HepG2 (cell line): ENCODE measurements around the gene MITF. TPM values are rescaled to one million over a fixed set of nuclear protein-coding genes. Genes with fewer than 3 reads are reported as not detected.

Experiments
- ATAC-seq: fragments of 200-7000 bp; cut with Tn5 transposase; 3 replicates; pipeline ENCODE4 v1.9.1; 2020; ENCODE audit warnings: mild to moderate bottlenecking, moderate library complexity
- BruUV-seq: library from RNA; stranded (reverse); fragments of 400-500 nt; replicated peaks from 2 replicates; lab custom pipeline; 2021; lab: Mats Ljungman, UMichigan
- CTCF ChIA-PET: fragments of 300-600 bp; formaldehyde crosslinking; extraction: SDS; loops from one replicate; lab custom pipeline; 2021; ENCODE audit warnings: low total read pairs, inconsistent platforms, low intra/inter-chr PET ratio; lab: Yijun Ruan, JAX
- POLR2A ChIA-PET: fragments of 350-600 bp; sonication (Branson Sonifier 250); formaldehyde crosslinking; loops from one replicate; lab custom pipeline; 2020; ENCODE audit warnings: antibody characterized with exemption, inconsistent platforms; lab: Yijun Ruan, JAX
- DNase-seq: peaks from one replicate; pipeline ENCODE4 v3.0.0-alpha.2; 2015; ENCODE audit warnings: low spot score
- FAIRE-seq: peaks from 3 replicates; lab custom pipeline; 2011; peaks lifted over from hg19 to GRCh38; lab: Jason Lieb, UNC
- H2AFZ ChIP-seq: one replicate; pipeline ENCODE4 v1.6.1; 2011; ENCODE audit warnings: low read length, inconsistent platforms
- H3K27ac ChIP-seq: fragments of 300-600 bp; 3 replicates; pipeline ENCODE4 v1.8.0; 2011; ENCODE audit warnings: mixed run types, mild to moderate bottlenecking, mixed read lengths, low read length, inconsistent platforms; ENCODE audit not compliant: insufficient read depth; ENCODE audit errors: extremely low read length
- H3K27me3 ChIP-seq, 2 experiments: fragments of 200-600 bp in 1 of 2; 2 replicates in 1 of 2; 3 replicates in 1 of 2; pipeline versions ENCODE4 v1.6.0 to v1.8.0; 2011; ENCODE audit warnings: low read length in 2 of 2, mild to moderate bottlenecking in 2 of 2, moderate library complexity in 2 of 2, inconsistent platforms in 1 of 2; ENCODE audit not compliant: insufficient read depth in 2 of 2, control insufficient read depth in 1 of 2
- H3K36me3 ChIP-seq, 2 experiments: fragments of 200-600 bp in 1 of 2; replicated peaks in 1 of 2; 2 replicates in 1 of 2; 3 replicates in 1 of 2; pipeline versions ENCODE4 v1.5.1 to v1.8.0; 2011; ENCODE audit warnings: low read length in 2 of 2, inconsistent platforms in 1 of 2; ENCODE audit not compliant: insufficient read depth in 2 of 2, control insufficient read depth in 1 of 2
- H3K4me1 ChIP-seq: 2 replicates; pipeline ENCODE4 v1.5.1; 2012; ENCODE audit warnings: low read length, inconsistent platforms; ENCODE audit not compliant: insufficient read depth
- H3K4me2 ChIP-seq: 2 replicates; pipeline ENCODE4 v1.6.0; 2011; ENCODE audit warnings: low read depth, low read length, inconsistent platforms
- H3K4me3 ChIP-seq, 3 experiments: fragments of 200-600 bp in 1 of 3; sonication (generic), shearing (Covaris generic) in 1 of 3; replicated peaks in 1 of 3; 2 replicates each; pipeline ENCODE4 v1.5.1; 2011 to 2016; ENCODE audit warnings: low read length in 3 of 3, inconsistent platforms in 2 of 3, low read depth in 2 of 3, mild to moderate bottlenecking in 2 of 3, control low read depth in 1 of 3, mixed read lengths in 1 of 3; ENCODE audit not compliant: insufficient read depth in 1 of 3
- H3K79me2 ChIP-seq: one replicate; pipeline ENCODE4 v1.6.1; 2011; ENCODE audit warnings: low read length, inconsistent platforms; ENCODE audit not compliant: insufficient read depth
- H3K9ac ChIP-seq: 2 replicates; pipeline ENCODE4 v1.6.0; 2011; ENCODE audit warnings: mild to moderate bottlenecking, low read depth, low read length, inconsistent platforms; ENCODE audit not compliant: insufficient read depth
- H3K9me3 ChIP-seq: 2 replicates; pipeline ENCODE4 v1.5.1; 2012; ENCODE audit warnings: mild to moderate bottlenecking, low read length
- H4K20me1 ChIP-seq: 2 replicates; pipeline ENCODE4 v1.6.0; 2011; ENCODE audit warnings: inconsistent platforms, mild to moderate bottlenecking, low read length, moderate library complexity; ENCODE audit not compliant: insufficient read depth
- AKAP8 ChIP-seq: sonication (generic); formaldehyde crosslinking; IDR thresholded peaks from 2 replicates; pipeline ENCODE4 v1.5.1; 2020; ENCODE audit warnings: mild to moderate bottlenecking, missing genetic modification reagents
- ARID4A ChIP-seq: sonication (generic); formaldehyde crosslinking; IDR thresholded peaks from 2 replicates; pipeline ENCODE4 v1.5.0; 2020; ENCODE audit warnings: mild to moderate bottlenecking, missing genetic modification reagents, borderline replicate concordance
- KDM4B ChIP-seq: sonication (generic); formaldehyde crosslinking; IDR thresholded peaks from 2 replicates; pipeline ENCODE4 v1.4.0; 2020; ENCODE audit warnings: missing genetic modification reagents
- PLSCR1 ChIP-seq: sonication (generic); formaldehyde crosslinking; IDR thresholded peaks from 2 replicates; pipeline ENCODE4 v1.5.0; 2020; ENCODE audit warnings: missing genetic modification reagents, mild to moderate bottlenecking, borderline replicate concordance
- RBM22 ChIP-seq: fragments of 200-400 bp; formaldehyde crosslinking; optimal IDR thresholded peaks from 2 replicates; pipeline ENCODE3; 2017; ENCODE audit warnings: mild to moderate bottlenecking, low read length, moderate library complexity
- SUZ12 ChIP-seq: fragments of 150-350 bp; IDR thresholded peaks from 2 replicates; pipeline ENCODE4 v1.6.1; 2014; ENCODE audit warnings: low read depth, low read length
- ZEB1 ChIP-seq: IDR thresholded peaks from 2 replicates; pipeline ENCODE4 v1.6.1; 2012; ENCODE audit warnings: mild to moderate bottlenecking, low read depth, inconsistent platforms; ENCODE audit not compliant: insufficient replicate concordance
- ZFP36L1 ChIP-seq: sonication (generic); formaldehyde crosslinking; IDR thresholded peaks from 2 replicates; pipeline ENCODE4 v1.8.0; 2022; ENCODE audit warnings: mild to moderate bottlenecking, missing genetic modification reagents, moderate library complexity
- ZHX1 ChIP-seq: sonication (generic); formaldehyde crosslinking; IDR thresholded peaks from 2 replicates; pipeline ENCODE4 v1.8.1; 2022; ENCODE audit warnings: low read depth, mild to moderate bottlenecking, missing genetic modification reagents
- ZNF232 ChIP-seq: sonication (generic); formaldehyde crosslinking; IDR thresholded peaks from 2 replicates; pipeline ENCODE4 v1.4.0; 2020; ENCODE audit warnings: missing genetic modification reagents, borderline replicate concordance
- ZNF333 ChIP-seq: sonication (generic); formaldehyde crosslinking; IDR thresholded peaks from 2 replicates; pipeline ENCODE4 v1.4.0; 2020; ENCODE audit warnings: mild to moderate bottlenecking, missing genetic modification reagents, borderline replicate concordance
- ZNF773 ChIP-seq: sonication (generic); formaldehyde crosslinking; IDR thresholded peaks from 2 replicates; pipeline ENCODE4 v1.4.0; 2020; ENCODE audit warnings: missing genetic modification reagents, borderline replicate concordance
- ZNF775 ChIP-seq: sonication (generic); formaldehyde crosslinking; IDR thresholded peaks from 2 replicates; pipeline ENCODE4 v1.4.0; 2020; ENCODE audit warnings: missing genetic modification reagents, mild to moderate bottlenecking, moderate library complexity, borderline replicate concordance
- WGBS: methylation state at CpG from one replicate; pipeline ENCODE4 v1.1.6; 2017; ENCODE audit warnings: low lambda C conversion rate; 5-methylcytosine and 5-hydroxymethylcytosine counted together
- in situ Hi-C: cut with HindIII; loops from 2 replicates; pipeline ENCODE4 v1.10.0; 2017; ENCODE audit warnings: low pct_unique_long_range_greater_than_20kb; ENCODE audit not compliant: extremely low pct_ligation_motif_present
- intact Hi-C: fragments of 100-400 bp; cut with micrococcal nuclease; formaldehyde crosslinking; loops from one replicate; pipeline ENCODE4 v1.10.0; 2022; ENCODE audit not compliant: unreplicated experiment
- polyA plus RNA-seq, 8 experiments: library from polyadenylated mRNA; depleted of rRNA in 3 of 8; stranded (reverse) in 7 of 8; unstranded in 1 of 8; fragments of >200 nt; fragmentation: Illumina TruSeq in 4 of 8; extraction: Trizol in 4 of 8; gene quantifications; 2 replicates each; pipeline versions ENCODE4 v1.2.1 to v1.2.3, GENCODE V29; 2011 to 2016; ENCODE audit warnings: low read depth in 4 of 8, missing spikeins in 1 of 8, mixed read lengths in 1 of 8; ENCODE audit not compliant: insufficient read depth in 1 of 8
- total RNA-seq, 5 experiments: library from RNA; depleted of rRNA; stranded (reverse); fragments of >200 nt; fragmentation: Illumina TruSeq; extraction: Trizol; gene quantifications; 2 replicates each; pipeline ENCODE4 v1.2.3, GENCODE V29; 2016; ENCODE audit warnings: low read depth in 1 of 5

The MITF gene
- total and polyA plus RNA-seq, 2 of the 13 experiments (the other 11 are each of a cell fraction or from before 2014, with no cell fraction given), result 0.12 to 0.38 TPM

GRCh38 chr3:69809076-69809835 lies 70.0 kb downstream of the MITF start:
- Histone ChIP-seq H3K36me3 (no peaks in the 10 kb centered on the region), H3K4me3 (no peak overlapping the region), H3K9me3 (no peaks in the 10 kb centered on the region), H3K9ac (no peak overlapping the region), H3K4me1 (no peaks in the 10 kb centered on the region), H3K27me3 (no peaks in the 10 kb centered on the region), H3K79me2 (no peaks in the 10 kb centered on the region), H2AFZ (no peak overlapping the region), H3K4me2 (no peak overlapping the region), H3K27ac (no peak overlapping the region), H4K20me1 (no peaks in the 10 kb centered on the region)
- intact Hi-C loops, result no loop called here
- ATAC-seq, result no peak
- in situ Hi-C loops, result no loop called here
- WGBS, result 30% methylated on average over 1 of the region's 1 CpG
- no peak for FAIRE-seq
- CTCF ChIA-PET, result no interaction called here
- BruUV-seq, result no TSS peak
- no peak for DNase-seq
- POLR2A ChIA-PET, result no interaction called here
- TF ChIP-seq KDM4B (CRISPR knock-in tag), result no peak
- no peak for TF ChIP-seq SUZ12
- no peak for TF ChIP-seq ZNF232 (CRISPR knock-in tag)
- no peak for TF ChIP-seq AKAP8 (CRISPR knock-in tag)
- TF ChIP-seq ZNF773, result no peak
- TF ChIP-seq ARID4A (CRISPR knock-in tag), result no peak
- no peak for TF ChIP-seq RBM22
- no peak for TF ChIP-seq ZEB1
- no peak for TF ChIP-seq ZNF775 (CRISPR knock-in tag)
- TF ChIP-seq ZFP36L1 (CRISPR knock-in tag), result no peak
- TF ChIP-seq PLSCR1 (CRISPR knock-in tag), result no peak
- TF ChIP-seq ZNF333 (CRISPR knock-in tag), result no peak
- no peak for TF ChIP-seq ZHX1
